Lung (tissue), 12 donors: ENCODE measurements around the gene UBL7. TPM values are rescaled to one million over a fixed set of nuclear protein-coding genes. Genes with fewer than 3 reads are reported as not detected.
A peak's percentile ranks its signal among the peaks of the same experiment; 100 is the strongest.

Experiments
- ATAC-seq: fragments of 200-7000 bp; cut with Tn5 transposase; one replicate; pipeline ENCODE4 v1.9.1; 2020; ENCODE audit warnings: moderate number of reproducible peaks; ENCODE audit not compliant: insufficient read depth, low FRiP score
- DNase-seq, 3 donors: peaks; one replicate each; pipeline ENCODE4 v3.0.0-alpha.2; 2013 to 2017
- H3K27ac ChIP-seq, 2 donors: one replicate each; pipeline ENCODE4 v1.5.1; 2013; ENCODE audit warnings: mild to moderate bottlenecking in 2 of 2, moderate library complexity in 2 of 2, control low read depth in 1 of 2, inconsistent platforms in 1 of 2, low read depth in 1 of 2, low read length in 1 of 2
- H3K27me3 ChIP-seq, 3 donors: one replicate each; pipeline ENCODE4 v1.5.1; 2013; ENCODE audit warnings: low read length in 2 of 3; ENCODE audit not compliant: control insufficient read depth in 3 of 3, insufficient read depth in 3 of 3
- H3K36me3 ChIP-seq, 4 donors: one replicate each; pipeline ENCODE4 v1.5.1; 2013; ENCODE audit warnings: low read length in 4 of 4, mild to moderate bottlenecking in 1 of 4, moderate library complexity in 1 of 4; ENCODE audit not compliant: control insufficient read depth in 4 of 4, insufficient read depth in 4 of 4
- H3K4me1 ChIP-seq, 5 donors: one replicate each; pipeline ENCODE4 v1.5.1; 2013; ENCODE audit warnings: low read length in 5 of 5, mild to moderate bottlenecking in 2 of 5, moderate library complexity in 1 of 5; ENCODE audit not compliant: control insufficient read depth in 5 of 5, insufficient read depth in 5 of 5
- H3K4me3 ChIP-seq: one replicate; pipeline ENCODE4 v1.5.1; 2013; ENCODE audit warnings: mild to moderate bottlenecking, control low read depth, moderate library complexity
- H3K9ac ChIP-seq, 2 donors: one replicate each; pipeline ENCODE4 v1.5.1; 2013; ENCODE audit warnings: low read length in 2 of 2, control low read depth in 1 of 2; ENCODE audit not compliant: insufficient read depth in 1 of 2
- H3K9me3 ChIP-seq, 4 donors: one replicate each; pipeline ENCODE4 v1.5.1; 2013; ENCODE audit warnings: low read length in 3 of 4, mild to moderate bottlenecking in 1 of 4, moderate library complexity in 1 of 4; ENCODE audit not compliant: control insufficient read depth in 4 of 4, insufficient read depth in 3 of 4
- CTCF ChIP-seq: IDR thresholded peaks from 2 replicates; pipeline ENCODE4 v1.5.1; 2012; ENCODE audit warnings: mild to moderate bottlenecking; ENCODE audit errors: control extremely low read depth, extremely low read depth
- WGBS, 2 donors: extraction: QIAGEN DNeasy Blood & Tissue Kit; methylation state at CpG; one replicate each; pipeline ENCODE4 v1.1.7; 2013; 5-methylcytosine and 5-hydroxymethylcytosine counted together
- polyA plus RNA-seq, 2 donors: library from polyadenylated mRNA; stranded (reverse); fragments of 200-250 nt; gene quantifications; one replicate each; pipeline ENCODE4 v1.2.1, GENCODE V29; 2013
- total RNA-seq, 2 donors: library from RNA; depleted of rRNA in 1 of 2; stranded (reverse); fragments of >200 nt in 1 of 2; gene quantifications; one replicate each; pipeline ENCODE4 v1.2.1, GENCODE V29; 2014 to 2021
- donor health status: control.
- donor health status: control.
- donor health status: Bipolar disorder and iron deficiency.
- donor health status: healthy.
- donor health status: DM: yes; HTN: yes; CAD: no.

The UBL7 gene
- total and polyA plus RNA-seq, 4 donors: 31.8 to 48.0 (median 40.4) TPM

- ATAC-seq: no peak
- no peak overlapping the region for H3K27ac ChIP-seq
- 81 to 87% methylated on average over 10 of the region's 10 CpGs for WGBS, 2 donors
Measured at GRCh38 chr15:74423431-74424257, 37.3 kb downstream of the UBL7 start.

GRCh38 chr15:74422652-74423430, 38.1 kb downstream of the UBL7 start:
- H3K4me3 ChIP-seq: no peak overlapping the region
- peaks cover 0 to 18% (median 0%) of the 10 kb centered on the region in 5 donors for H3K4me1 ChIP-seq
- H3K9me3 ChIP-seq: no peaks in the 10 kb centered on the region
- peak overlapping the region in 1 of 2 donors; percentile 23 for H3K27ac ChIP-seq
- DNase-seq (peak in 1 of 3 donors; percentile 39), ATAC-seq (peak; percentile 30)
- WGBS, 2 donors: 63% methylated on average over 14 of the region's 14 CpGs
- no peak for TF ChIP-seq CTCF
- H3K27me3 ChIP-seq: no peaks in the 10 kb centered on the region
- H3K36me3 ChIP-seq: no peaks in the 10 kb centered on the region
- no peak overlapping the region for H3K9ac ChIP-seq

More at GRCh38 chr15:74423431-74424257, 37.3 kb downstream of the UBL7 start:
- Histone ChIP-seq H3K4me3 (no peak overlapping the region), H3K9me3 (no peaks in the 10 kb centered on the region), H3K4me1 (peaks cover 0 to 18% (median 0%) of the 10 kb centered on the region in 5 donors), H3K27me3 (no peaks in the 10 kb centered on the region), H3K9ac (no peak overlapping the region), H3K36me3 (no peaks in the 10 kb centered on the region)
- no peak for DNase-seq
- TF ChIP-seq CTCF: no peak

- Histone ChIP-seq H3K4me3 (no peak overlapping the region), H3K36me3 (peaks cover 0 to 4% (median 0%) of the 10 kb centered on the region in 4 donors), H3K9ac (no peak overlapping the region), H3K27ac (peak overlapping the region in 1 of 2 donors; percentile 23), H3K27me3 (no peaks in the 10 kb centered on the region), H3K9me3 (no peaks in the 10 kb centered on the region), H3K4me1 (peaks cover 0 to 18% (median 0%) of the 10 kb centered on the region in 5 donors)
- ATAC-seq: no peak
- DNase-seq: no peak
- WGBS, 2 donors: 88 to 89% methylated on average over 9 of the region's 9 CpGs
- no peak for TF ChIP-seq CTCF
Measured at GRCh38 chr15:74422265-74422651, 38.7 kb downstream of the UBL7 start.
